AG04450 (cell line): ENCODE measurements around the gene TAX1BP3. TPM values are rescaled to one million over a fixed set of nuclear protein-coding genes. Genes with fewer than 3 reads are reported as not detected.

Experiments used
- CTCF ChIA-PET: fragments of 300-600, 350-600 bp; formaldehyde crosslinking; extraction: SDS; loops from one replicate; lab custom pipeline; 2022; ENCODE audit warnings: antibody characterized with exemption, inconsistent platforms; lab: Charles Lee
- POLR2A ChIA-PET: fragments of 350-600 bp; formaldehyde crosslinking; extraction: SDS; loops from one replicate; lab custom pipeline; 2021; ENCODE audit warnings: antibody characterized with exemption, inconsistent platforms; lab: Yijun Ruan, JAX
- DNase-seq: peaks from one replicate; pipeline ENCODE4 v3.0.0-alpha.2; 2011; ENCODE audit warnings: low read depth, low spot score
- H3K27ac ChIP-seq: one replicate; pipeline ENCODE4 v1.5.1; 2012; ENCODE audit warnings: low read depth, low read length, control low read depth
- H3K27me3 ChIP-seq: one replicate; pipeline ENCODE4 v1.6.0; 2012; ENCODE audit warnings: low read length; ENCODE audit not compliant: control insufficient read depth, insufficient read depth
- H3K4me3 ChIP-seq: 2 replicates; pipeline ENCODE4 v1.5.1; 2011; ENCODE audit warnings: mild to moderate bottlenecking, low read depth, low read length, control low read depth
- H3K9me3 ChIP-seq: 2 replicates; pipeline ENCODE4 v1.5.1; 2012; ENCODE audit warnings: low read length; ENCODE audit not compliant: control insufficient read depth, insufficient read depth
- polyA plus RNA-seq: library from polyadenylated mRNA; depleted of rRNA; stranded (reverse); fragments of >200 nt; gene quantifications from 2 replicates; pipeline ENCODE4 v1.2.3, GENCODE V29; 2011
- TF ChIP-seq, protein P1 (sequence below): IDR thresholded peaks from 2 replicates; pipeline ENCODE4 v1.5.1; 2011; ENCODE audit warnings: low read depth, low read length, control low read depth, inconsistent platforms

Gene TAX1BP3
- polyA plus RNA-seq, 1 experiment: 163 TPM

DNA sequence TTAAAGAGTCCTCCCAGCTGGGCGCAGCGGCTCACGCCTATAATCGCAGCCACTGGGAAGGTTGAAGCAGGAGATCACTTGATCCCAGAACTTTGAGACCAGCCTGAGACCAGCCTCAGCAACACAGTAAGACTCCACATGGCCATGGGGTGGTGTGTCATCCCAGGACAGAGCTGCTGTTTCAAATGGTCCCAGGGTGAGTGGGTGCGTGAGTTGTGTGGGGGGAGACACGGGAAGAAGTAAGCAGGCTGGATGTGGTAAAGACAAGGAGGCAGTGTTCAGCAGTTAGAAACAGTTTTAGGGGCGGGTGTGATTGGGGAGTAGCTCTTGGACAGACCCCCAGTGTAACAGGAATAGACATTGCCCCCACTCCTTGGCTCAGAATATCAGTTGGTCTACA, 36.1 kb downstream of the TAX1BP3 start:
- ChIA-PET POLR2A (no interaction called here), CTCF (interaction anchor here (0.6 kb wide), 2 partner anchors 19 to 819 kb away, joined by 3 to 15 read pairs; no protein-coding TSS in a partner anchor)
- no peaks in the 10 kb centered on the region for H3K9me3 ChIP-seq
- H3K27ac ChIP-seq: no peak overlapping the region
- no peak overlapping the region for H3K4me3 ChIP-seq
- no peak for DNase-seq
- no peaks in the 10 kb centered on the region for H3K27me3 ChIP-seq
- TF ChIP-seq, protein P1, sequence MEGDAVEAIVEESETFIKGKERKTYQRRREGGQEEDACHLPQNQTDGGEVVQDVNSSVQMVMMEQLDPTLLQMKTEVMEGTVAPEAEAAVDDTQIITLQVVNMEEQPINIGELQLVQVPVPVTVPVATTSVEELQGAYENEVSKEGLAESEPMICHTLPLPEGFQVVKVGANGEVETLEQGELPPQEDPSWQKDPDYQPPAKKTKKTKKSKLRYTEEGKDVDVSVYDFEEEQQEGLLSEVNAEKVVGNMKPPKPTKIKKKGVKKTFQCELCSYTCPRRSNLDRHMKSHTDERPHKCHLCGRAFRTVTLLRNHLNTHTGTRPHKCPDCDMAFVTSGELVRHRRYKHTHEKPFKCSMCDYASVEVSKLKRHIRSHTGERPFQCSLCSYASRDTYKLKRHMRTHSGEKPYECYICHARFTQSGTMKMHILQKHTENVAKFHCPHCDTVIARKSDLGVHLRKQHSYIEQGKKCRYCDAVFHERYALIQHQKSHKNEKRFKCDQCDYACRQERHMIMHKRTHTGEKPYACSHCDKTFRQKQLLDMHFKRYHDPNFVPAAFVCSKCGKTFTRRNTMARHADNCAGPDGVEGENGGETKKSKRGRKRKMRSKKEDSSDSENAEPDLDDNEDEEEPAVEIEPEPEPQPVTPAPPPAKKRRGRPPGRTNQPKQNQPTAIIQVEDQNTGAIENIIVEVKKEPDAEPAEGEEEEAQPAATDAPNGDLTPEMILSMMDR: no peak

DNA sequence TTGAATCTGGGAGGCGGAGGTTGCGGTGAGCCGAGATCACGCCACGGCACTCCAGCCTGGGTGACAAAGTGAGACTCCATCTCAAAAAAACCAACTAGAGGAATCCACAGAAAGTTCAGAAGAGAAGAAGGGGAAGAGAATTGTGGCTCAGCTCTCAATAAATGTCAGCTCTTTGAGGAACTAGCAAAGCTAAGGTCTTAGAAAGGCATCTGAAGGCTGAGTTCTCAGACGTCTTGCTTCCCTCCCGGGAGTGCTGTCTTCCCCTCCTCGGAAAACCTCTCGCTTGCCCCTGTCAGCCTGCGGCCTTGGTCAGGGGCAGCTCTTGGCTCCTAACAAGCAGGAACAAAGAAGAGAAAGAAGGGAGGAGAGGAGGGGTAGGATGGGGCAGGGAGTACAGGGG, 37.6 kb downstream of the TAX1BP3 start:
- H3K4me3 ChIP-seq: no peak overlapping the region
- TF ChIP-seq, protein P1: no peak
- POLR2A ChIA-PET: no interaction called here
- DNase-seq: no peak
- H3K9me3 ChIP-seq: no peaks in the 10 kb centered on the region
- H3K27ac ChIP-seq: no peak overlapping the region
- no peaks in the 10 kb centered on the region for H3K27me3 ChIP-seq
- CTCF ChIA-PET: no interaction called here

DNA sequence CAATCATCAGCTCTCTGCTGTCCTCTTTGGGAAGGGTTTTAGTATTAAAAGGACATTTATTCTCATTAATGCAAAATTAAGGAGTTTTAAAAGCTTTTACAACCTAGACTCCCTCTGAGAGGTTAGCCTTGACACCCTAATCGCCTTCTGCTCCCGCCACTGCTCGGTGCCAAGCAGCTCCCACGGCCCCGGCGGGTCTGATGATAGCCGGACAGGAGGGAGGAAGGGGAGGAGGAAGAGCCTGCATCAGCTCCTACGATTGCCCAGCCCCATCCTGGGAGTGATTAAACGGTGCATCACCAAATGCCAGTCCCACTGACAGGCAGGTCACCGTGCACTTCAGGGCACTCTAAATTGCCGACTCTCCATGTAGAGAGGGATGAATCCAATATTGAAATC, 40.6 kb downstream of the TAX1BP3 start:
- no peak overlapping the region for H3K27ac ChIP-seq
- no peak overlapping the region for H3K4me3 ChIP-seq
- TF ChIP-seq, protein P1: no peak
- CTCF ChIA-PET: no interaction called here
- H3K27me3 ChIP-seq: no peaks in the 10 kb centered on the region
- no peaks in the 10 kb centered on the region; the same call in 1 of the 2 replicates for H3K9me3 ChIP-seq
- no peak for DNase-seq
- POLR2A ChIA-PET: no interaction called here

DNA sequence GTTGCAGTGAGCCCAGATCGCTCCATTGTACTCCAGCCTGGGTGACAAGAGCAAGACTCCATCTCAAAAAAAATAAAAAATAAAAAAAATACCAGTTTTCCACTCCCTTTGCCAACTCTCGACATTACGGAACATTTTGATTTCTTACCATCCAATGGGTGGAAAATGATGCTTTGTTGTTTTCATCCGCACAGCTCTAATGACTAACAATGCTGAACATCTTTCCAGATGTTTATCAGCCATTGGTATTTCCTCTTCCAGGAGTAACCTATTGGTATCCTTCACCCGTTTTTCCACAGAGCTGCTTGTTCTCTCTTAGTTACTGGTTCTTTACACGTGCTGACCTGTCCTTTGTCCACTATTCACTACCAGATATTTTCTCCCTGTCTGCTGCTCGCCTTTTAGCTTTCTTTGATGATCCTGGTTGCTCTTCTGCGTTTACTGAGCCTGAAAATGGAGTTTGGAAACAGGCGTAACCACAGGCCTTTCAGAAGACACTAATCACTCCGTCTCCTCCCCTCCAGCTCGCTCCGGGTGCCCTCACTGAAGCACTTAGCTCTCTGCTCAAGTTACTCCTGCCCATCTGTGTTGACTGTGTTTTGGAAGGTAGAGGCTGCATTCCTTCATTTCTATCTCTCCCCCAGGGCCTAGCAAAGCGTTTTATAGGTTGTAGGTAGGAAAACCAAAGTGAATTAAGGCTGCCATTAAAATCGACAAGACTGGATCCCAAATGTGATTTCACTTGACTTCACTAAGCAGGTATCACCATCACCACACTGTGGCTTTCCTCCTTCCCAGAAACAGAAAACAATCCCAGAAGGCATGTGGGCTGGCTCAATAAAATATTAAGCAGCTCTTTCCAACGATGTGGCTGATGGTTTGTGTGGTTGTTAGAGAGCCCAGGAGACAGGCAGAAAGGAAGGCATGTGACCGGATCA, 41.3 kb downstream of the TAX1BP3 start:
- POLR2A ChIA-PET: interaction anchor here (0.8 kb wide), 1 partner anchor 9 kb away, joined by 3 read pairs; the partner anchor contains the start of gene SHPK

More for the DNA sequence above, 41.3 kb downstream of the TAX1BP3 start:
- Histone ChIP-seq H3K9me3 (no peaks in the 10 kb centered on the region; the same call in 1 of the 2 replicates), H3K4me3 (no peak overlapping the region), H3K27me3 (no peaks in the 10 kb centered on the region), H3K27ac (no peak overlapping the region)
- CTCF ChIA-PET: interaction anchor here (0.8 kb wide), 1 partner anchor 24 kb away, joined by 3 read pairs; no protein-coding TSS in a partner anchor
- DNase-seq: no peak
- TF ChIP-seq, protein P1: no peak
